K562 (cell line): ENCODE data around the gene RANGAP1. TPM values are rescaled to one million over a fixed set of nuclear protein-coding genes. Genes with fewer than 3 reads are reported as not detected.

ENCODE experiments used
- ASH1L ChIP-seq: fragments of 450-650 bp; IDR thresholded peaks from 2 replicates; pipeline ENCODE4 v1.6.1; 2018; ENCODE audit warnings: borderline replicate concordance, mild to moderate bottlenecking, low read depth; ENCODE audit not compliant: partially characterized antibody
- CBFB ChIP-seq: sonication (generic); formaldehyde crosslinking; IDR thresholded peaks from 2 replicates; pipeline ENCODE4 v1.4.0; 2020; ENCODE audit warnings: mild to moderate bottlenecking, missing genetic modification reagents
- CEBPG ChIP-seq, 3 experiments: fragments of 200-800 bp in 1 of 3; sonication (Bioruptor generic) in 1 of 3; sonication (generic) in 1 of 3; formaldehyde crosslinking in 1 of 3; IDR thresholded peaks in 2 of 3; conservative IDR thresholded peaks in 1 of 3; 2 replicates each; pipeline versions ENCODE4 v1.6.1 to v1.8.0; 2016 to 2022; ENCODE audit warnings: missing compliant biosample characterization in 2 of 3, missing genetic modification characterization in 2 of 3, mild to moderate bottlenecking in 1 of 3, missing genetic modification reagents in 1 of 3
- EP400 ChIP-seq: fragments of 450-650 bp; IDR thresholded peaks from 2 replicates; pipeline ENCODE4 v1.6.1; 2017; ENCODE audit warnings: antibody characterized with exemption, mild to moderate bottlenecking, moderate library complexity
- GATAD2A ChIP-seq: fragments of 450-650 bp; IDR thresholded peaks from 2 replicates; pipeline ENCODE4 v1.6.1; 2017
- GTF2E2 ChIP-seq: fragments of 200-800 bp; sonication (Bioruptor generic); IDR thresholded peaks from 2 replicates; pipeline ENCODE4 v1.6.1; 2016; ENCODE audit warnings: missing genetic modification characterization, missing compliant biosample characterization
- HDAC1 ChIP-seq, 2 experiments: fragments of 450-650 bp; IDR thresholded peaks; 2 replicates each; pipeline ENCODE4 v1.6.1; 2016 to 2017; ENCODE audit warnings: inconsistent platforms in 1 of 2, mild to moderate bottlenecking in 1 of 2, moderate library complexity in 1 of 2
- HMGN3 ChIP-seq: IDR thresholded peaks from 2 replicates; pipeline ENCODE4 v1.6.1; 2011; ENCODE audit warnings: borderline replicate concordance, low read depth, mild to moderate bottlenecking, mixed read lengths, low read length; ENCODE audit not compliant: insufficient read length; ENCODE audit errors: extremely low read depth
- MCM5 ChIP-seq: fragments of 450-650 bp; IDR thresholded peaks from 2 replicates; pipeline ENCODE4 v1.6.1; 2016; ENCODE audit warnings: low read depth
- NCOA4 ChIP-seq: fragments of 450-650 bp; IDR thresholded peaks from 2 replicates; pipeline ENCODE4 v1.6.1; 2018; ENCODE audit warnings: mild to moderate bottlenecking; ENCODE audit not compliant: partially characterized antibody
- NR2C1 ChIP-seq, 2 experiments: fragments of 450-650 bp; IDR thresholded peaks; 2 replicates each; pipeline ENCODE4 v1.6.1; 2017; ENCODE audit warnings: mild to moderate bottlenecking in 2 of 2, antibody characterized with exemption in 1 of 2, inconsistent platforms in 1 of 2, missing compliant biosample characterization in 1 of 2, missing genetic modification characterization in 1 of 2
- PTBP1 ChIP-seq: fragments of 200-400 bp; formaldehyde crosslinking; IDR thresholded peaks from 2 replicates; pipeline ENCODE4 v1.6.1; 2017; ENCODE audit warnings: low read depth, low read length
- TCF3 ChIP-seq: sonication (generic); formaldehyde crosslinking; IDR thresholded peaks from 2 replicates; pipeline ENCODE4 v1.4.0; 2020; ENCODE audit warnings: mild to moderate bottlenecking, missing genetic modification reagents
- U2AF1 ChIP-seq: fragments of 200-400 bp; formaldehyde crosslinking; optimal IDR thresholded peaks from 2 replicates; pipeline ENCODE3; 2017; ENCODE audit warnings: mild to moderate bottlenecking, low read depth, low read length, moderate library complexity
- ZBTB7A ChIP-seq: IDR thresholded peaks from 2 replicates; pipeline ENCODE4 v1.6.1; 2011; ENCODE audit warnings: low read depth, mild to moderate bottlenecking, low read length, moderate library complexity, borderline replicate concordance; ENCODE audit not compliant: control insufficient read depth
- ZFPM2 ChIP-seq: fragments of 250-450 bp; sonication (Bioruptor Pico); IDR thresholded peaks from 2 replicates; pipeline ENCODE4 v1.5.1; 2022; ENCODE audit warnings: mild to moderate bottlenecking
- ZNF699 ChIP-seq: fragments of 250-450 bp; sonication (Bioruptor Pico); IDR thresholded peaks from 2 replicates; pipeline ENCODE4 v1.8.0; 2021; ENCODE audit warnings: mild to moderate bottlenecking, moderate library complexity; ENCODE audit not compliant: insufficient replicate concordance
- ZSCAN29 ChIP-seq: fragments of 450-650 bp; IDR thresholded peaks from 2 replicates; pipeline ENCODE4 v1.6.1; 2017
- polyA plus RNA-seq, 8 experiments: library from polyadenylated mRNA; depleted of rRNA in 4 of 8; stranded (reverse) in 5 of 8; unstranded in 3 of 8; fragments of >200 nt; fragmentation: Nextera tagmentation in 2 of 8; fragmentation: Illumina TruSeq in 1 of 8; extraction: Ambion mirVana in 2 of 8; extraction: Trizol in 1 of 8; gene quantifications; 2 replicates each; pipeline versions ENCODE4 v1.2.1 to v1.2.3, GENCODE V29; 2011 to 2014; ENCODE audit warnings: inconsistent platforms in 1 of 8, missing spikeins in 1 of 8
- total RNA-seq, 7 experiments: library from RNA; depleted of rRNA in 6 of 7; stranded (reverse); fragments of >200 nt in 6 of 7; fragmentation: Illumina TruSeq in 2 of 7; extraction: Trizol in 2 of 7; gene quantifications; 2 replicates each; pipeline versions ENCODE4 v1.2.1 to v1.2.3, GENCODE V29; 2011 to 2021; ENCODE audit warnings: low replicate concordance in 1 of 7
- TF ChIP-seq, protein P1 (sequence below): sonication (generic); formaldehyde crosslinking; IDR thresholded peaks from 2 replicates; pipeline ENCODE4 v1.8.0; 2023; ENCODE audit warnings: mild to moderate bottlenecking, missing genetic modification reagents
- TF ChIP-seq, protein P2 (sequence below): fragments of 250-450 bp; sonication (Bioruptor Pico); IDR thresholded peaks from 2 replicates; pipeline ENCODE4 v1.5.0; 2021; ENCODE audit warnings: mild to moderate bottlenecking, moderate library complexity

RANGAP1 gene
- total and polyA plus RNA-seq, 9 of the 15 experiments (the other 6 are each of a cell fraction or from before 2014, with no cell fraction given), result 2.1 to 104 (median 50.6) TPM

DNA sequence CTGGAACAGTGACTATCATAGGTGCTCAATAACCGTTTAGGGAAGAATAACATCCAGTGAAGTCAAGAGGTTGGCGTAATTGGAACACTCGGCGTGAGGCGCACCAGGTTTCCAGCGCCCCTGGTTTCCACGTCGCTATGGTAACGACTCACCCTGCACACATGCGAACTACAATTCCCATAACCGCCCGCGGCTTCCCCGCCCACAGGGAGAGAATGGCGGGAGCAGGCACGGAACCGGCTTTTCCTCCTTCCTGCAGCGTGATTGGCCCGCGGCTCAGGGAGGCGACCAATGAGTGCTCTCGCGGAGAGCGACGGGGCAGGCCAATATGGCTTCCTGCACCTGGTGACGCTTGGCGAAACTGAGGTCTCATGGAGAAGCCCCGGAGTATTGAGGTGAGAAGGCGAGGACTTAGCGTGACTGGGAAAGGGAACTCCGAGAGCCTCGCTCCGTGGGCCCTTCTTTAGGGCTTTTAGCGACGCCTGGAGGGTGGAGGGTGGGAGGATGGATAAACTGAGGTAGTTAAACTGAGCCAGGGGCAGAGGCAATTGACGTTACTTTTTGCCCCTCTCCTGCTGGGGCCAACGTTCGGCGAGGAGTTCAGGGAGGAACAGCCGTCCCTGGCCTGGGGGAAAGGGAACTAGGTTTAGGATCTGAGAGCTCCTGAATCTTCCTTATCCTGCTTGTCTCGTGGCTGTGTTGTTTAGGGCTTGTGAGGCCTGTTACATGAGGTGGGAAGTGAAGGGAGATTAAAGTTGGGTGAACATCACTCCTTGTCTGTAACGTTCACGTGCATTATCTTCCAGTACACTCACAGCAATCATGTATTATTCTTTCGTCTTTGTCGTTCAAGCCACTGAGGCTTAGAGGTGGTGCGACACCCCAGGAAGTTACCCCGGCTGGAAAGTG lies 80.7 kb downstream of the RANGAP1 start, which contains the start of gene L3MBTL2 (continued):
- peak; percentile 63 for TF ChIP-seq ASH1L
- TF ChIP-seq PTBP1, result no peak
- TF ChIP-seq NR2C1 (IDR thresholded peaks at IDR 0.05), result no peak
- TF ChIP-seq NR2C1 (tag; IDR thresholded peaks at IDR 0.05), result 0 out of 2 replicates have a peak, but pooled peaks have one; percentile 18
- no peak for TF ChIP-seq CBFB
- TF ChIP-seq, protein P1, sequence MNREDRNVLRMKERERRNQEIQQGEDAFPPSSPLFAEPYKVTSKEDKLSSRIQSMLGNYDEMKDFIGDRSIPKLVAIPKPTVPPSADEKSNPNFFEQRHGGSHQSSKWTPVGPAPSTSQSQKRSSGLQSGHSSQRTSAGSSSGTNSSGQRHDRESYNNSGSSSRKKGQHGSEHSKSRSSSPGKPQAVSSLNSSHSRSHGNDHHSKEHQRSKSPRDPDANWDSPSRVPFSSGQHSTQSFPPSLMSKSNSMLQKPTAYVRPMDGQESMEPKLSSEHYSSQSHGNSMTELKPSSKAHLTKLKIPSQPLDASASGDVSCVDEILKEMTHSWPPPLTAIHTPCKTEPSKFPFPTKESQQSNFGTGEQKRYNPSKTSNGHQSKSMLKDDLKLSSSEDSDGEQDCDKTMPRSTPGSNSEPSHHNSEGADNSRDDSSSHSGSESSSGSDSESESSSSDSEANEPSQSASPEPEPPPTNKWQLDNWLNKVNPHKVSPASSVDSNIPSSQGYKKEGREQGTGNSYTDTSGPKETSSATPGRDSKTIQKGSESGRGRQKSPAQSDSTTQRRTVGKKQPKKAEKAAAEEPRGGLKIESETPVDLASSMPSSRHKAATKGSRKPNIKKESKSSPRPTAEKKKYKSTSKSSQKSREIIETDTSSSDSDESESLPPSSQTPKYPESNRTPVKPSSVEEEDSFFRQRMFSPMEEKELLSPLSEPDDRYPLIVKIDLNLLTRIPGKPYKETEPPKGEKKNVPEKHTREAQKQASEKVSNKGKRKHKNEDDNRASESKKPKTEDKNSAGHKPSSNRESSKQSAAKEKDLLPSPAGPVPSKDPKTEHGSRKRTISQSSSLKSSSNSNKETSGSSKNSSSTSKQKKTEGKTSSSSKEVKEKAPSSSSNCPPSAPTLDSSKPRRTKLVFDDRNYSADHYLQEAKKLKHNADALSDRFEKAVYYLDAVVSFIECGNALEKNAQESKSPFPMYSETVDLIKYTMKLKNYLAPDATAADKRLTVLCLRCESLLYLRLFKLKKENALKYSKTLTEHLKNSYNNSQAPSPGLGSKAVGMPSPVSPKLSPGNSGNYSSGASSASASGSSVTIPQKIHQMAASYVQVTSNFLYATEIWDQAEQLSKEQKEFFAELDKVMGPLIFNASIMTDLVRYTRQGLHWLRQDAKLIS, result no peak
- TF ChIP-seq U2AF1, result no peak
- no peak for TF ChIP-seq ZFPM2 (CRISPR knock-in tag)
- TF ChIP-seq, protein P2, sequence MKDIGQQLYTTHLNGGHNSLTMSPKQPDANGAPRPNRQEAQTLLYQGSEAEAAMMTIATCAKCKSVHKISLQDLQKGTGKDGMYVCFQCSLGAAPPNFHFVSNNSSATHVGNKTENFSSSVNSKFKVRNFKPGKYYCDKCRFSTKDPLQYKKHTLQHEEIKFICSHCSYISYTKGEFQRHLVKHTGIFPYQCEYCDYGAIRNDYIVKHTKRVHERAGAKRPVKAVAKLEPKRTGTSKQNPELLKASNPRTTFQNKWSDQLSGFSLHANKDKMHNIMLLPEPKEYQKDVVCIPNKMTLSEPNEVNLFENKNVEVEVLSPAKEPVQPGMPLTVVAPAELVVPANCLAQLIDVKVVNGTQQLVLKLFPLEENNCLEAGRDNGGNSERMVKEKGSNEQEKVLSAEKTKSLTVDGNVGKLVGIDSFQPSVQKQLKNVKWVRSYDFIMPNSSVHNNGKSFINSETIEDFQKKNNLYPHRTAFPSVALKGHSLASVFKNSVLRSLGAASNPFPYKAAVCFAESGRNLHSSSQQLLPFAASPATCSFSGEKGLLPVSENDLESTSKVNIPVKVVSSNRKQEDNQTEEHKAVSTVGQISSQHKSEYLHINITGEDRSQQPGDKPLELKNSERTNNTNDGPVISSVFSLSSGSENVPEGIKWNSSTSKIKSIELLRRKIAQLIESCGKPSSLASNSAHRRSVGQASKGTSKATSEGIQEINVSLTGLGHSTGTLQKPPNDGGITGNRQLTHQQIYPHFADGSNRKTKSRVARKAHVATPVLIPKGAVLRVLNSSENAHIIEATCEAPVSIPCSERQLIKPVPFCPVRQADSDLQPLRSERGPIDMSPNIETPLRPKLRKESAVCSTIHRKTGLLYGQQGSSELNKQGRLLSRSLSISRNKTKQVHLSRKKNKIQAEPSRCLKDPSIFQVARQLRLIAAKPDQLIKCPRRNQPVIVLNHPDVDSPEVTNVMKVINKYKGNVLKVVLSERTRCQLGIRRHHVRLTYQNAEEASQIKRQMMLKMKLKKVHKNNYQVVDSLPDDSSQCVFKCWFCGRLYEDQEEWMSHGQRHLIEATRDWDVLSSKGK, result no peak
- peak; percentile 76 for TF ChIP-seq EP400
- no peak for TF ChIP-seq ZNF699 (CRISPR knock-in tag)
- TF ChIP-seq GATAD2A, result no peak
- TF ChIP-seq HMGN3, result no peak
- no peak for TF ChIP-seq ZSCAN29
- TF ChIP-seq ZBTB7A, result no peak
- TF ChIP-seq HDAC1 (IDR thresholded peaks at IDR 0.05), result peak in 1 of 2 experiments; percentile 83; a peak in 2 of 4 replicates
- peak; percentile 72; the same call in 1 of the 2 replicates for TF ChIP-seq GTF2E2 (tag)
- no peak for TF ChIP-seq NCOA4
- TF ChIP-seq CEBPG (CRISPR knock-in tag; IDR thresholded peaks at IDR 0.05), result no peak
- no peak for TF ChIP-seq CEBPG (tag; conservative IDR thresholded peaks at IDR 0.05 in 1 of 2, IDR thresholded peaks at IDR 0.05 in 1 of 2)
- TF ChIP-seq TCF3 (CRISPR knock-in tag), result no peak
- TF ChIP-seq MCM5, result no peak
